GM12891 (cell line): Measurements from ENCODE around the gene BAIAP2.
"Not testable (repeated sequence)": the region's sequence is repeated elsewhere in the genome, so short reads cannot be mapped to it uniquely, and the experiment has no call there.

Experiments used
- POLR2A ChIP-seq: IDR thresholded peaks from 2 replicates; pipeline ENCODE4 v1.6.1; 2011; ENCODE audit warnings: low read depth, low read length, control low read depth
- POU2F2 ChIP-seq: IDR thresholded peaks from 2 replicates; pipeline ENCODE4 v1.6.1; 2011; ENCODE audit warnings: low read depth, mild to moderate bottlenecking, control low read depth, low read length, moderate library complexity
- SPI1 ChIP-seq: IDR thresholded peaks from 2 replicates; pipeline ENCODE4 v1.6.1; 2011; ENCODE audit warnings: low read depth, low read length, control low read depth

DNA sequence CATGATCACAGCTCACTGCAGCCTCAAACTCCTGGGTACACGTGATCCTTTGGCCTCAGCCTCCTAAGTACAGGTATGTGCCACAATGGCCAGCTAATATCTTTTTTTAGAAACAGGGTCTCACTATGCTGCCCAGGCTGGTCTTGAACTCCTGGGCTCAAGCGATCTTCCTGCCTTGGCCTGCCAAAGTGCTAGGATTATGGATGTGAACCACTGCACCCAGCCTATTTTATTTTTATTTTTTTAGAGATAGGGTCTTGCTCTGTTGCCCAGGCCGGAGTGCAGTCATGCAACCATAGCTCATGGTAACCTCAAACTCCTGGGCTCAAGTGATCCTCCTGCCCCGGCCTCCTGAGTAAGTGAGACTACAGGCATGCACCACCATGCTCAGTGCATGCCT is 17.6 kb upstream of the BAIAP2 start:
- TF ChIP-seq POLR2A, POU2F2, SPI1: not testable (repeated sequence)
